Activated T-cell treated with anti-CD3 and anti-CD28 coated beads, Interleukin-2, amount 50 U/mL, for 72 hours (primary cell): Measurements from ENCODE around the gene HEATR5B. TPM values are rescaled to one million over a fixed set of nuclear protein-coding genes. Genes with fewer than 3 reads are reported as not detected.
"Not testable (repeated sequence)": the region's sequence is repeated elsewhere in the genome, so short reads cannot be mapped to it uniquely, and the experiment has no call there.

Experiments
- ATAC-seq, 2 donors: fragments of 150-1000 bp; cut with Tn5 transposase; replicated peaks in 1 of 2; 2 replicates each; pipeline ENCODE4 v1.10.0; 2021; ENCODE audit warnings: moderate library complexity in 2 of 2, mild to moderate bottlenecking in 1 of 2
- DNase-seq, 2 donors: peaks; one replicate each; pipeline ENCODE4 v3.0.0; 2021 to 2022; ENCODE audit warnings: mixed read lengths in 1 of 2
- H3K27ac Mint-ChIP-seq: one replicate; pipeline ENCODE4 v1.8.0; 2022; ENCODE audit warnings: mild to moderate bottlenecking, moderate library complexity, mixed read lengths
- H3K27me3 Mint-ChIP-seq: one replicate; pipeline ENCODE4 v1.8.0; 2022; ENCODE audit warnings: low read depth, mixed read lengths
- H3K36me3 Mint-ChIP-seq, 2 donors: one replicate each; pipeline ENCODE4 v1.8.0; 2022; ENCODE audit warnings: mixed read lengths in 2 of 2, mild to moderate bottlenecking in 1 of 2; ENCODE audit not compliant: insufficient read depth in 2 of 2
- H3K4me1 Mint-ChIP-seq: one replicate; pipeline ENCODE4 v1.8.0; 2022; ENCODE audit warnings: low read depth, mixed read lengths
- H3K4me3 Mint-ChIP-seq, 2 donors: one replicate each; pipeline ENCODE4 v1.8.0; 2022; ENCODE audit warnings: mild to moderate bottlenecking in 2 of 2, mixed read lengths in 2 of 2, moderate library complexity in 2 of 2
- H3K9me3 Mint-ChIP-seq, 2 donors: one replicate each; pipeline ENCODE4 v1.8.0; 2022; ENCODE audit warnings: mixed read lengths in 2 of 2
- total RNA-seq, 2 donors: library from RNA; stranded (reverse); gene quantifications; one replicate each; pipeline ENCODE4 v1.2.3, GENCODE V29; 2022

HEATR5B gene
- total RNA-seq, 2 donors from 2014 or later: 12.4 to 14.8 TPM

GRCh38 chr2:37000318-37000717, 83.9 kb downstream of the HEATR5B start:
- no peaks in the 10 kb centered on the region for H3K9me3 Mint-ChIP-seq
- H3K36me3 Mint-ChIP-seq: peaks cover 1 to 15% of the 10 kb centered on the region in 2 donors
- no peak for ATAC-seq

DNA sequence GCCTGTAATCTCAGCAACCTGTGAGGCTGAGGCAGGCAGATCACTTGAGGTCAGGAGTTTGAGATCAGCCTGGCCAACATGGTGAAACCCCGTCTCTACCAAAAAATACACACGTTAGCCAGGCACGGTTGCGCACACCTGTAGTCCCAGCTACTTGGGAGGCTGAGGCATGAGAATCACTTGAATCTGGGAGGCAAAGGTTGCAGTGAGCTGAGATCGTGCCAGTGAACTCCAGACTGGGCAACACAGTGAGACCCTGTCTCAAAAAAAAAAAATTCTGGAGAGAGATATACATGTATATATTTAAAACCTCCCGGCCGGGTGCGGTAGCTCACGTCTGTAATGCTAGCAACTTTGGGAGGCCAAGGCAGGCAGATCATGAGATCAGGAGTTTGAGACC, 84.8 kb downstream of the HEATR5B start:
- ATAC-seq, DNase-seq, H3K4me3 Mint-ChIP-seq, H3K27me3 Mint-ChIP-seq, H3K4me1 Mint-ChIP-seq, H3K36me3 Mint-ChIP-seq, H3K9me3 Mint-ChIP-seq: not testable (repeated sequence)
- H3K27ac Mint-ChIP-seq: peak overlapping the region; percentile 51

More at GRCh38 chr2:37000318-37000717, 83.9 kb downstream of the HEATR5B start:
- no peaks in the 10 kb centered on the region for H3K27me3 Mint-ChIP-seq
- DNase-seq: no peak
- H3K4me1 Mint-ChIP-seq: peaks cover 13% of the 10 kb centered on the region
- H3K4me3 Mint-ChIP-seq: no peak overlapping the region
- no peak overlapping the region for H3K27ac Mint-ChIP-seq

GRCh38 chr2:36993841-36994620, 90.1 kb downstream of the HEATR5B start:
- no peak for DNase-seq
- Mint-ChIP-seq H3K36me3 (peaks cover 0 to 7% of the 10 kb centered on the region in 2 donors), H3K4me3 (no peak overlapping the region), H3K4me1 (no peaks in the 10 kb centered on the region), H3K27ac (no peak overlapping the region), H3K27me3 (no peaks in the 10 kb centered on the region), H3K9me3 (no peaks in the 10 kb centered on the region)
- no peak for ATAC-seq

GRCh38 chr2:36988008-36988407, 96.2 kb downstream of the HEATR5B start:
- Mint-ChIP-seq H3K9me3 (no peaks in the 10 kb centered on the region), H3K4me3 (no peak overlapping the region), H3K36me3 (peaks cover 0 to 3% of the 10 kb centered on the region in 2 donors), H3K27ac (no peak overlapping the region), H3K27me3 (no peaks in the 10 kb centered on the region), H3K4me1 (no peaks in the 10 kb centered on the region)
- no peak for ATAC-seq
- DNase-seq: no peak

- Mint-ChIP-seq H3K36me3 (peaks cover 0 to 3% of the 10 kb centered on the region in 2 donors), H3K4me3 (no peak overlapping the region), H3K9me3 (no peaks in the 10 kb centered on the region), H3K4me1 (no peaks in the 10 kb centered on the region), H3K27ac (peak overlapping the region; percentile 28), H3K27me3 (no peaks in the 10 kb centered on the region)
- ATAC-seq (no peak), DNase-seq (no peak)
Observed at GRCh38 chr2:36982467-36982866, 101.7 kb downstream of the HEATR5B start.

DNA sequence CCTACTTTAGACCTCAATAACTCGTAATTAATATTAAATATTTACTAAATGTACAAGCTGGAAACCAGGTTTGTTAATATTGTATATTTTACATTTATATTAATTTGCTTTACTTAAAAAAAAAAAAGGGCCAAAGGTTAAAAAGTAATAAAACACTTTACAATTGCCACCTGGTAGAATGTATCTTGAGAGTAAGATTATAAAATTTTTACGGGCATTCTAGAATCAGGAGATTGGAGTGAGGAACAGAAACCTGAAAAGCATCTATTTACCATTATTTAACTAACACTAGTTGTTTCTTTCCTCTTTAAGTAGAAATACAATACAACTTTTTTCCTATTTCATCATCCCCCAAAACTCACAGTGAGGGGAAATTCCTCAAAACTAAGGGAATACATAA, 102.3 kb downstream of the HEATR5B start:
- Mint-ChIP-seq H3K27ac (no peak overlapping the region), H3K27me3 (no peaks in the 10 kb centered on the region), H3K4me1 (no peaks in the 10 kb centered on the region), H3K4me3 (no peak overlapping the region), H3K9me3 (no peaks in the 10 kb centered on the region), H3K36me3 (peaks cover 0 to 3% of the 10 kb centered on the region in 2 donors)
- ATAC-seq (no peak), DNase-seq (no peak)

DNA sequence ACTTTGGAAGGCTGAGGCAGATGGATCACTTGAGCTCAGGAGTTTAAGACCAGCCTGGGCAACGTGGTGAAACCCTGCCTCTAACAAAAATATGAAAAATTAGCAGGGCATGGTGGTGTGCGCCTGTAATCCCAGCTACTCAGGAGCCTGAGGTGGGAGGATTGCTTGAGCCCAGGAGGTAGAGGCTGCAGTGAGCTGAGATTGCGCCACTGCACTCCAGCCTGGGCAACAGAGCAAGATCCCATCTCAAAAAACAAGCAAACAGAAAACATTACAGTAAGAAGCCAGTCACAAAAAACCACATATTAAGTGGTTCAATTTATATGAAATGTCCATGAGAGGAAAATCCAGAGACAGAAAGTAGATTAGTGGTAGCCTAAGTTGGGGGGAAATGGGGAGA, 105.2 kb downstream of the HEATR5B start:
- DNase-seq, H3K9me3 Mint-ChIP-seq, ATAC-seq, H3K4me1 Mint-ChIP-seq, H3K27me3 Mint-ChIP-seq, H3K27ac Mint-ChIP-seq, H3K36me3 Mint-ChIP-seq, H3K4me3 Mint-ChIP-seq: not testable (repeated sequence)

DNA sequence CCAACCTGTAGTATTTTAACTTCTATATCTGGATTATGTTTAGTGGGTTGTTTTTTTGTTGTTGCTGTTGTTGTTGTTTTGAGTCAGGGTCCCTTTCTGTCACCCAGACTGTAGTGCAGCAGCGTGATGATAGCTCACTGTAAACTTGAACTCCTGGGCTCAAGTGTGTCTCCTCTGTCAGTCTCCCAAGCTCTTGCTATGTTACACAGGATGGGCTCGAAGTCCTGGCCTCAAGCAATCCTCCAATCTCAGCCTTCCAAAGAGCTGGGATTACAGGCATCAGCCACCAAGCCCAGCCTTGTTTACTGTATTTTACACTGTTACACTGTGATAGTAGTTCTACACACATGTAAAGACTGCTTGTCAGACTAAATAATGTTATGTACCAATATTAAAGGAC, 108.1 kb downstream of the HEATR5B start:
- no peaks in the 10 kb centered on the region for H3K4me1 Mint-ChIP-seq
- DNase-seq (no peak), ATAC-seq (no peak)
- H3K27ac Mint-ChIP-seq: no peak overlapping the region
- peaks cover 0 to 3% of the 10 kb centered on the region in 2 donors for H3K36me3 Mint-ChIP-seq
- H3K9me3 Mint-ChIP-seq: no peaks in the 10 kb centered on the region
- no peak overlapping the region for H3K4me3 Mint-ChIP-seq
- no peaks in the 10 kb centered on the region for H3K27me3 Mint-ChIP-seq

GRCh38 chr2:36975306-36975705, 108.9 kb downstream of the HEATR5B start:
- H3K27me3 Mint-ChIP-seq: no peaks in the 10 kb centered on the region
- ATAC-seq (no peak), DNase-seq (no peak)
- no peaks in the 10 kb centered on the region for H3K9me3 Mint-ChIP-seq
- no peaks in the 10 kb centered on the region for H3K4me1 Mint-ChIP-seq
- H3K27ac Mint-ChIP-seq: no peak overlapping the region
- H3K4me3 Mint-ChIP-seq: no peak overlapping the region
- peaks cover 0 to 3% of the 10 kb centered on the region in 2 donors for H3K36me3 Mint-ChIP-seq

DNA sequence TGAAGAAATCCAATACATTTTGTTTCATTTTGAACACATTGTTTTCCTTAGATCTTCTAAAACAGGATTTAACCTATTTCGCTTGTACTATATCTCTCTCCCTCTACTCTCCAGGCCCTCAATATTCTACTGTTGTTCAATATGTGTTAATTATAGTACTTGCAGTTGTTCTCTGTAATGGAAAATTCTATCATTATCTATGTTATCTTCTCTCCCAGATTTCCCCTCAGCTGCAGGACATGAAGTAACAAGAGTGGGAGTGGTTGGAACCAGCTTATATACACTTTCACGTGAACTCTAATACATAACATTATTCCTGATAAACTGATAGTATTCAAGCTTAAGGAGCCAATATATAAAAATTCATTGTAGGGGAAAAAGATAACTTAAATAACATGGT, 110.9 kb downstream of the HEATR5B start:
- Mint-ChIP-seq H3K36me3 (peaks cover 0 to 1% of the 10 kb centered on the region in 2 donors), H3K9me3 (no peaks in the 10 kb centered on the region), H3K27ac (peak overlapping the region; percentile 43), H3K4me3 (no peak overlapping the region), H3K27me3 (no peaks in the 10 kb centered on the region), H3K4me1 (peaks cover 7% of the 10 kb centered on the region)
- DNase-seq: no peak
- no peak for ATAC-seq

DNA sequence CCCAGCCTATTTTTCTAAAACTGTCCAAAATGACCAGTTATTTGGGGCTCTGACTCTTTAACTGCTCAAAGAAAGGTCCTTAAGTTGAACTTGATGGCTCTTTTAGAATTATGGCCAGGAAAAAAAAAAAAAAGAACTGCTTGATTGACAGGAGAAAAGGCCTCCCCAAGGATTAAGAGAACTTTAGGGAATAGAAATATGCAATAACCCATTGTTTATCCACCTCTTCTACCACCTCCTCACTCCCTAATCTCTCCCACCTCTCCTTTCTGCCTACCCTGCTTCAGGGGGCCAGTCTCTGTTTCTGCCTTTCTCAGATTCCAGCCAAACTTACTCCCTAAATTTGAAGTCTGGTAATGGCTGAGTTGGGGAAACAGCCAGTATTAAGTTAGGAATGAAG, 112.2 kb downstream of the HEATR5B start:
- Mint-ChIP-seq H3K27me3 (no peaks in the 10 kb centered on the region), H3K4me1 (peaks cover 18% of the 10 kb centered on the region), H3K36me3 (peaks cover 0 to under 1% of the 10 kb centered on the region in 2 donors), H3K4me3 (no peak overlapping the region), H3K27ac (no peak overlapping the region), H3K9me3 (no peaks in the 10 kb centered on the region)
- ATAC-seq (no peak), DNase-seq (no peak)

DNA sequence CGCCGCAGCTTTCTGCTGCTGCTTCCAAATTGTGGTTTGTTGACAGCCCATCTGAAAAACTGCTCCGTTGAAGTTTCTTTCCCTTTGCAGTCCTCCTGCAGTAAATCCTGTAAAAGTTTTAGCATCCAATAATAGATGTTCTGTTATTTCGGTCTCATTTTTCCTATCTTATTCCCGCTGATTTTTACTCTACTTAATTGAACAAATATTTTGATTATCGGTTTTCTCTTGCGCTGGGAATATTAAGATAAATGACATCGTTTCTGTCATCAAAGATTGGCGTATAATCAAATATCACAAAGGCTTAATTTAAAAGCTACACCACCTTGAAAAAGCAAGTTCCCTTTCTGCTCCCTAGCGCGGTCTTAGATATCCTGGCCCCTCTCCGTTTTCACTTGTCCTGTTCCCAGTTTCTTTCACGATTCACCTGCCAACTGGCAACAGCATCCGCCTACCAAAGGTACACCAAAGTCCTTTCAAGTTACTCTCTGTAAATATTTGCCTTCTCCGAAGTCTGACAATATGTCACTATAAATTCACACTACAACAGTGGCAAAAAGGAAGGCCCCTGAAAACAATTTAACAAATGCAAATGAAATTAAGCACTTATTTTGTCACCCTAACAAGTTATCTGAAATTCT, 116.8 kb downstream of the HEATR5B start:
- H3K4me3 Mint-ChIP-seq: peak overlapping the region; percentile 95 to 98
- no peak for DNase-seq

GRCh38 chr2:36966370-36967235, 117.6 kb downstream of the HEATR5B start, which contains the start of gene STRN:
Gene STRN, minus strand, starts transcription at chr2:36966536. Its CDS starts 73 bp downstream, at chr2:36966463.
- Mint-ChIP-seq H3K27ac (peak within 1 kb of the TSS; percentile 94), H3K4me3 (peak within 1 kb of the TSS; percentile 98), H3K36me3 (peaks cover 0 to 4% of the 10 kb centered on the region in 2 donors), H3K27me3 (no peaks in the 10 kb centered on the region), H3K4me1 (peaks cover 56% of the 10 kb centered on the region), H3K9me3 (no peaks in the 10 kb centered on the region)
- DNase-seq (peak; percentile 98 to 99), ATAC-seq (peak; percentile 94 to 95)

More for the DNA sequence above, 116.8 kb downstream of the HEATR5B start:
- H3K27me3 Mint-ChIP-seq: no peaks in the 10 kb centered on the region
- H3K36me3 Mint-ChIP-seq: peaks cover 0 to 4% of the 10 kb centered on the region in 2 donors
- ATAC-seq: no peak
- H3K9me3 Mint-ChIP-seq: no peaks in the 10 kb centered on the region
- peaks cover 51% of the 10 kb centered on the region for H3K4me1 Mint-ChIP-seq
- peak overlapping the region; percentile 94 for H3K27ac Mint-ChIP-seq
